Effector memory CD8-positive, alpha-beta T cell (primary cell): ENCODE measurements around the gene GPR156.

Experiments
- ATAC-seq: fragments of 150-1000 bp; cut with Tn5 transposase; replicated peaks from 2 replicates; pipeline ENCODE4 v1.10.0; 2021; ENCODE audit warnings: mild to moderate bottlenecking, moderate library complexity
- DNase-seq, 3 experiments: peaks; one replicate each; pipeline ENCODE4 v3.0.0; 2021
- H3K27ac Mint-ChIP-seq, 2 donors: one replicate each; pipeline ENCODE4 v1.8.0; 2022; ENCODE audit warnings: mild to moderate bottlenecking in 2 of 2, mixed read lengths in 2 of 2, moderate library complexity in 2 of 2
- H3K27me3 Mint-ChIP-seq, 2 donors: one replicate each; pipeline ENCODE4 v1.8.0; 2022; ENCODE audit warnings: mixed read lengths in 2 of 2
- H3K36me3 Mint-ChIP-seq: one replicate; pipeline ENCODE4 v1.8.0; 2022; ENCODE audit warnings: mild to moderate bottlenecking, moderate library complexity, mixed read lengths; ENCODE audit not compliant: insufficient read depth
- H3K4me1 Mint-ChIP-seq, 2 donors: one replicate each; pipeline ENCODE4 v1.8.0; 2022; ENCODE audit warnings: low read depth in 2 of 2, mixed read lengths in 2 of 2
- H3K4me3 Mint-ChIP-seq, 2 donors: one replicate each; pipeline ENCODE4 v1.8.0; 2022; ENCODE audit warnings: mild to moderate bottlenecking in 2 of 2, mixed read lengths in 2 of 2, moderate library complexity in 2 of 2
- H3K9me3 Mint-ChIP-seq, 2 donors: one replicate each; pipeline ENCODE4 v1.8.0; 2022; ENCODE audit warnings: mixed read lengths in 2 of 2

GPR156 gene

GRCh38 chr3:120174811-120175539 lies 110.0 kb downstream of the GPR156 start:
- no peaks in the 10 kb centered on the region for H3K4me1 Mint-ChIP-seq
- H3K4me3 Mint-ChIP-seq = no peak overlapping the region
- H3K27me3 Mint-ChIP-seq = peaks cover 3 to 9% of the 10 kb centered on the region in 2 donors
- H3K36me3 Mint-ChIP-seq = peaks cover 5% of the 10 kb centered on the region
- DNase-seq (no peak), ATAC-seq (no peak)
- no peak overlapping the region for H3K27ac Mint-ChIP-seq
- no peaks in the 10 kb centered on the region for H3K9me3 Mint-ChIP-seq

GRCh38 chr3:120173056-120173675 lies 111.9 kb downstream of the GPR156 start:
- H3K36me3 Mint-ChIP-seq = peaks cover 5% of the 10 kb centered on the region

GRCh38 chr3:120172070-120172469 lies 113.0 kb downstream of the GPR156 start:
- H3K4me3 Mint-ChIP-seq = no peak overlapping the region

More at GRCh38 chr3:120173056-120173675, 111.9 kb downstream of the GPR156 start:
- Mint-ChIP-seq H3K27ac (no peak overlapping the region), H3K27me3 (no peaks in the 10 kb centered on the region), H3K4me3 (no peak overlapping the region), H3K9me3 (no peaks in the 10 kb centered on the region), H3K4me1 (no peaks in the 10 kb centered on the region)
- DNase-seq = no peak
- no peak for ATAC-seq

GRCh38 chr3:120171134-120171873 lies 113.7 kb downstream of the GPR156 start:
- Mint-ChIP-seq H3K27ac (no peak overlapping the region), H3K9me3 (no peaks in the 10 kb centered on the region), H3K4me3 (no peak overlapping the region), H3K4me1 (no peaks in the 10 kb centered on the region), H3K27me3 (peaks cover 0 to under 1% of the 10 kb centered on the region in 2 donors), H3K36me3 (peaks cover 8% of the 10 kb centered on the region)
- ATAC-seq = no peak
- DNase-seq = no peak

More at GRCh38 chr3:120172070-120172469, 113.0 kb downstream of the GPR156 start:
- Mint-ChIP-seq H3K36me3 (peaks cover 5% of the 10 kb centered on the region), H3K27me3 (no peaks in the 10 kb centered on the region), H3K27ac (no peak overlapping the region), H3K9me3 (no peaks in the 10 kb centered on the region), H3K4me1 (no peaks in the 10 kb centered on the region)
- DNase-seq (no peak), ATAC-seq (no peak)

GRCh38 chr3:120170223-120170622 lies 114.8 kb downstream of the GPR156 start:
- Mint-ChIP-seq H3K27me3 (peaks cover 0 to 5% of the 10 kb centered on the region in 2 donors), H3K9me3 (no peaks in the 10 kb centered on the region), H3K27ac (no peak overlapping the region), H3K4me1 (no peaks in the 10 kb centered on the region), H3K4me3 (no peak overlapping the region), H3K36me3 (peaks cover 6% of the 10 kb centered on the region)
- no peak for ATAC-seq
- DNase-seq = no peak

- Mint-ChIP-seq H3K4me3 (no peak overlapping the region), H3K27ac (no peak overlapping the region), H3K4me1 (no peaks in the 10 kb centered on the region), H3K36me3 (peaks cover 3% of the 10 kb centered on the region), H3K9me3 (no peaks in the 10 kb centered on the region), H3K27me3 (peaks cover 8 to 10% of the 10 kb centered on the region in 2 donors)
- ATAC-seq (no peak), DNase-seq (no peak)
These were observed 115.6 kb downstream of the GPR156 start for GRCh38 chr3:120169407-120169806.

GRCh38 chr3:120168611-120169010 lies 116.4 kb downstream of the GPR156 start:
- Mint-ChIP-seq H3K4me1 (no peaks in the 10 kb centered on the region), H3K4me3 (no peak overlapping the region), H3K36me3 (peaks cover 3% of the 10 kb centered on the region), H3K9me3 (no peaks in the 10 kb centered on the region), H3K27me3 (peaks cover 10 to 15% of the 10 kb centered on the region in 2 donors), H3K27ac (no peak overlapping the region)
- no peak for DNase-seq
- no peak for ATAC-seq

GRCh38 chr3:120168038-120168437 lies 117.0 kb downstream of the GPR156 start:
- no peaks in the 10 kb centered on the region for H3K9me3 Mint-ChIP-seq
- DNase-seq (no peak), ATAC-seq (no peak)
- H3K36me3 Mint-ChIP-seq = peaks cover 3% of the 10 kb centered on the region
- H3K4me1 Mint-ChIP-seq = no peaks in the 10 kb centered on the region
- H3K27ac Mint-ChIP-seq = no peak overlapping the region
- no peak overlapping the region for H3K4me3 Mint-ChIP-seq
- H3K27me3 Mint-ChIP-seq = peaks cover 15% of the 10 kb centered on the region in 2 donors

- Mint-ChIP-seq H3K27ac (no peak overlapping the region), H3K36me3 (peaks cover 3% of the 10 kb centered on the region), H3K9me3 (no peaks in the 10 kb centered on the region), H3K4me3 (no peak overlapping the region), H3K4me1 (no peaks in the 10 kb centered on the region), H3K27me3 (peaks cover 15 to 16% of the 10 kb centered on the region in 2 donors)
- ATAC-seq (no peak), DNase-seq (no peak)
These were observed 117.5 kb downstream of the GPR156 start for GRCh38 chr3:120167488-120167887.

GRCh38 chr3:120163816-120164215 lies 121.2 kb downstream of the GPR156 start:
- Mint-ChIP-seq H3K27ac (no peak overlapping the region), H3K9me3 (no peaks in the 10 kb centered on the region), H3K36me3 (peaks cover 3% of the 10 kb centered on the region), H3K27me3 (peaks cover 15 to 31% of the 10 kb centered on the region in 2 donors), H3K4me3 (no peak overlapping the region), H3K4me1 (no peaks in the 10 kb centered on the region)
- ATAC-seq (no peak), DNase-seq (no peak)

- Mint-ChIP-seq H3K9me3 (no peaks in the 10 kb centered on the region), H3K27me3 (peaks cover 15 to 31% of the 10 kb centered on the region in 2 donors), H3K36me3 (peaks cover 3% of the 10 kb centered on the region), H3K4me1 (no peaks in the 10 kb centered on the region), H3K27ac (no peak overlapping the region), H3K4me3 (no peak overlapping the region)
- no peak for DNase-seq
- no peak for ATAC-seq
These were observed 122.0 kb downstream of the GPR156 start for GRCh38 chr3:120163026-120163425.

GRCh38 chr3:120162400-120162799 lies 122.6 kb downstream of the GPR156 start:
- ATAC-seq = no peak

GRCh38 chr3:120161902-120162301 lies 123.1 kb downstream of the GPR156 start:
- no peaks in the 10 kb centered on the region for H3K9me3 Mint-ChIP-seq
- peaks cover 2% of the 10 kb centered on the region for H3K36me3 Mint-ChIP-seq
- no peak for ATAC-seq

More at GRCh38 chr3:120162400-120162799, 122.6 kb downstream of the GPR156 start:
- no peak for DNase-seq
- H3K27ac Mint-ChIP-seq = no peak overlapping the region
- H3K4me3 Mint-ChIP-seq = no peak overlapping the region
- peaks cover 3% of the 10 kb centered on the region for H3K36me3 Mint-ChIP-seq
- H3K4me1 Mint-ChIP-seq = no peaks in the 10 kb centered on the region
- peaks cover 15 to 31% of the 10 kb centered on the region in 2 donors for H3K27me3 Mint-ChIP-seq
- H3K9me3 Mint-ChIP-seq = no peaks in the 10 kb centered on the region

More at GRCh38 chr3:120161902-120162301, 123.1 kb downstream of the GPR156 start:
- H3K27ac Mint-ChIP-seq = no peak overlapping the region
- no peak overlapping the region for H3K4me3 Mint-ChIP-seq
- peaks cover 15 to 31% of the 10 kb centered on the region in 2 donors for H3K27me3 Mint-ChIP-seq
- no peak for DNase-seq
- H3K4me1 Mint-ChIP-seq = no peaks in the 10 kb centered on the region
